Measurements from ENCODE around the gene EGFLAM. TPM values are rescaled to one million over a fixed set of nuclear protein-coding genes. Genes with fewer than 3 reads are reported as not detected.

Gene EGFLAM
- total and polyA plus RNA-seq, 2 experiments from 2014 or later = 0.24 to 1.9 TPM

GRCh38 chr5:38465061-38465460, 206.7 kb downstream of the EGFLAM start (continued):
- TF ChIP-seq, protein P1, sequence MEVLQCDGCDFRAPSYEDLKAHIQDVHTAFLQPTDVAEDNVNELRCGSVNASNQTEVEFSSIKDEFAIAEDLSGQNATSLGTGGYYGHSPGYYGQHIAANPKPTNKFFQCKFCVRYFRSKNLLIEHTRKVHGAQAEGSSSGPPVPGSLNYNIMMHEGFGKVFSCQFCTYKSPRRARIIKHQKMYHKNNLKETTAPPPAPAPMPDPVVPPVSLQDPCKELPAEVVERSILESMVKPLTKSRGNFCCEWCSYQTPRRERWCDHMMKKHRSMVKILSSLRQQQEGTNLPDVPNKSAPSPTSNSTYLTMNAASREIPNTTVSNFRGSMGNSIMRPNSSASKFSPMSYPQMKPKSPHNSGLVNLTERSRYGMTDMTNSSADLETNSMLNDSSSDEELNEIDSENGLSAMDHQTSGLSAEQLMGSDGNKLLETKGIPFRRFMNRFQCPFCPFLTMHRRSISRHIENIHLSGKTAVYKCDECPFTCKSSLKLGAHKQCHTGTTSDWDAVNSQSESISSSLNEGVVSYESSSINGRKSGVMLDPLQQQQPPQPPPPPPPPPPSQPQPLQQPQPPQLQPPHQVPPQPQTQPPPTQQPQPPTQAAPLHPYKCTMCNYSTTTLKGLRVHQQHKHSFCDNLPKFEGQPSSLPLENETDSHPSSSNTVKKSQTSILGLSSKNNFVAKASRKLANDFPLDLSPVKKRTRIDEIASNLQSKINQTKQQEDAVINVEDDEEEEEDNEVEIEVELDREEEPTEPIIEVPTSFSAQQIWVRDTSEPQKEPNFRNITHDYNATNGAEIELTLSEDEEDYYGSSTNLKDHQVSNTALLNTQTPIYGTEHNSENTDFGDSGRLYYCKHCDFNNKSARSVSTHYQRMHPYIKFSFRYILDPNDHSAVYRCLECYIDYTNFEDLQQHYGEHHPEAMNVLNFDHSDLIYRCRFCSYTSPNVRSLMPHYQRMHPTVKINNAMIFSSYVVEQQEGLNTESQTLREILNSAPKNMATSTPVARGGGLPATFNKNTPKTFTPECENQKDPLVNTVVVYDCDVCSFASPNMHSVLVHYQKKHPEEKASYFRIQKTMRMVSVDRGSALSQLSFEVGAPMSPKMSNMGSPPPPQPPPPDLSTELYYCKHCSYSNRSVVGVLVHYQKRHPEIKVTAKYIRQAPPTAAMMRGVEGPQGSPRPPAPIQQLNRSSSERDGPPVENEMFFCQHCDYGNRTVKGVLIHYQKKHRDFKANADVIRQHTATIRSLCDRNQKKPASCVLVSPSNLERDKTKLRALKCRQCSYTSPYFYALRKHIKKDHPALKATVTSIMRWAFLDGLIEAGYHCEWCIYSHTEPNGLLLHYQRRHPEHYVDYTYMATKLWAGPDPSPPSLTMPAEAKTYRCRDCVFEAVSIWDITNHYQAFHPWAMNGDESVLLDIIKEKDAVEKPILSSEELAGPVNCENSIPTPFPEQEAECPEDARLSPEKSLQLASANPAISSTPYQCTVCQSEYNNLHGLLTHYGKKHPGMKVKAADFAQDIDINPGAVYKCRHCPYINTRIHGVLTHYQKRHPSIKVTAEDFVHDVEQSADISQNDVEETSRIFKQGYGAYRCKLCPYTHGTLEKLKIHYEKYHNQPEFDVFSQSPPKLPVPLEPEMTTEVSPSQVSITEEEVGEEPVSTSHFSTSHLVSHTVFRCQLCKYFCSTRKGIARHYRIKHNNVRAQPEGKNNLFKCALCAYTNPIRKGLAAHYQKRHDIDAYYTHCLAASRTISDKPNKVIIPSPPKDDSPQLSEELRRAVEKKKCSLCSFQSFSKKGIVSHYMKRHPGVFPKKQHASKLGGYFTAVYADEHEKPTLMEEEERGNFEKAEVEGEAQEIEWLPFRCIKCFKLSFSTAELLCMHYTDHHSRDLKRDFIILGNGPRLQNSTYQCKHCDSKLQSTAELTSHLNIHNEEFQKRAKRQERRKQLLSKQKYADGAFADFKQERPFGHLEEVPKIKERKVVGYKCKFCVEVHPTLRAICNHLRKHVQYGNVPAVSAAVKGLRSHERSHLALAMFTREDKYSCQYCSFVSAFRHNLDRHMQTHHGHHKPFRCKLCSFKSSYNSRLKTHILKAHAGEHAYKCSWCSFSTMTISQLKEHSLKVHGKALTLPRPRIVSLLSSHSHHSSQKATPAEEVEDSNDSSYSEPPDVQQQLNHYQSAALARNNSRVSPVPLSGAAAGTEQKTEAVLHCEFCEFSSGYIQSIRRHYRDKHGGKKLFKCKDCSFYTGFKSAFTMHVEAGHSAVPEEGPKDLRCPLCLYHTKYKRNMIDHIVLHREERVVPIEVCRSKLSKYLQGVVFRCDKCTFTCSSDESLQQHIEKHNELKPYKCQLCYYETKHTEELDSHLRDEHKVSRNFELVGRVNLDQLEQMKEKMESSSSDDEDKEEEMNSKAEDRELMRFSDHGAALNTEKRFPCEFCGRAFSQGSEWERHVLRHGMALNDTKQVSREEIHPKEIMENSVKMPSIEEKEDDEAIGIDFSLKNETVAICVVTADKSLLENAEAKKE (CRISPR knock-in tag; IDR thresholded peaks at IDR 0.05) = no peak
- TF ChIP-seq, protein P2, sequence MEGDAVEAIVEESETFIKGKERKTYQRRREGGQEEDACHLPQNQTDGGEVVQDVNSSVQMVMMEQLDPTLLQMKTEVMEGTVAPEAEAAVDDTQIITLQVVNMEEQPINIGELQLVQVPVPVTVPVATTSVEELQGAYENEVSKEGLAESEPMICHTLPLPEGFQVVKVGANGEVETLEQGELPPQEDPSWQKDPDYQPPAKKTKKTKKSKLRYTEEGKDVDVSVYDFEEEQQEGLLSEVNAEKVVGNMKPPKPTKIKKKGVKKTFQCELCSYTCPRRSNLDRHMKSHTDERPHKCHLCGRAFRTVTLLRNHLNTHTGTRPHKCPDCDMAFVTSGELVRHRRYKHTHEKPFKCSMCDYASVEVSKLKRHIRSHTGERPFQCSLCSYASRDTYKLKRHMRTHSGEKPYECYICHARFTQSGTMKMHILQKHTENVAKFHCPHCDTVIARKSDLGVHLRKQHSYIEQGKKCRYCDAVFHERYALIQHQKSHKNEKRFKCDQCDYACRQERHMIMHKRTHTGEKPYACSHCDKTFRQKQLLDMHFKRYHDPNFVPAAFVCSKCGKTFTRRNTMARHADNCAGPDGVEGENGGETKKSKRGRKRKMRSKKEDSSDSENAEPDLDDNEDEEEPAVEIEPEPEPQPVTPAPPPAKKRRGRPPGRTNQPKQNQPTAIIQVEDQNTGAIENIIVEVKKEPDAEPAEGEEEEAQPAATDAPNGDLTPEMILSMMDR (conservative IDR thresholded peaks at IDR 0.05; ENCODE audit: low read depth in 2 of 2) = no peak
- TF ChIP-seq EZH2 (IDR thresholded peaks at IDR 0.05; ENCODE audit: low read depth, unreplicated experiment) = no peak

DNA sequence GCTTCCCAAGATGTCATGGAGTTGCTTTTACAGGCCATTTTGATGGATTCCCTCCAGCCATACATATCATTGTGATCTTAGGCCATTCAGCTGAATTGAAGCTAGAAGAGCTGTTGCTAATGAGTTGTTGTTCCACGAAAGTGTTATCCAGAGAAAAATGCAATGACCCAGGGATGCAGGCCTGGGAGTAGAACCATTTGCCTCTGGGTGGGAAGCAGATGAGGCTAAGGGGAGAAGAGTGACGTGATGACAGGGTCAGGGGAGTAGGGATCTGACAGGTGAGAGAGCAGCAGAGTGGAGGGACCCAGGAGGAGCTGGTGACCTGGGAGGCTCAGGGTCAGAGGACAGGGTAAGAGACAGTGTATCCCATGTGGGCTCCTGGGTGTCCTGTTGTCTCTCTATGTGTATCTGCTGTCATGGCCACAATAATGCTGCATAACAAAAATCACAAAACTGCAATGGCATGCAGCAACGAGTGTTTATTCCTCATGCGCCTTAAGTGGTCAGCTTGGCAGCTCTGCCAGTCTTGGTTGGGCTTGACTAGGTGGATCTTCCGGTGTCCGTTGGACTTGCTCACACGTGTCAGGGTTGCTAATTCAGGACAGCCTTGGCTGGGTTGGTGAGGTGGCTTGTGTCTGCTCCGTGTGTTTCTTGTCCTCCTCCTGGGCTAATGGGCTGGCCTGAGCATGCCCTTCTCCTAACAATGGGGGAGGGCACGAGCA, 207.5 kb downstream of the EGFLAM start:
- Histone ChIP-seq H3K9me2 (ENCODE audit: insufficient read depth) (no peaks in the 10 kb centered on the region; the same call in 1 of the 2 replicates), H2AFZ (no peak overlapping the region), H3K27ac (ENCODE audit: low read depth) (no peak overlapping the region), H3F3A (replicated peaks; ENCODE audit: low read depth) (no peaks in the 10 kb centered on the region), H3K27me3 (ENCODE audit: insufficient read depth) (no peaks in the 10 kb centered on the region), H4K20me1 (replicated peaks; ENCODE audit: insufficient read depth) (no peaks in the 10 kb centered on the region), H3K79me2 (replicated peaks; ENCODE audit: insufficient read depth) (no peaks in the 10 kb centered on the region), H3K36me3 (ENCODE audit: insufficient read depth) (no peaks in the 10 kb centered on the region), H3K4me1 (ENCODE audit: insufficient read depth) (no peaks in the 10 kb centered on the region), H3K4me3 (no peak overlapping the region), H3K4me2 (no peak overlapping the region)
- Mint-ChIP-seq H3K9me3 (no peaks in the 10 kb centered on the region), H3K27me3 (ENCODE audit: insufficient read depth, low read depth, poor library complexity) (peaks cover 4% of the 10 kb centered on the region), H3K36me3 (ENCODE audit: low read depth) (no peaks in the 10 kb centered on the region), H3K4me3 (no peak overlapping the region), H3K27ac (no peak overlapping the region), H3K4me1 (peaks cover 15% of the 10 kb centered on the region)
- ATAC-seq = no peak
- no peak for DNase-seq (ENCODE audit: low spot score)
- TF ChIP-seq, protein P3, sequence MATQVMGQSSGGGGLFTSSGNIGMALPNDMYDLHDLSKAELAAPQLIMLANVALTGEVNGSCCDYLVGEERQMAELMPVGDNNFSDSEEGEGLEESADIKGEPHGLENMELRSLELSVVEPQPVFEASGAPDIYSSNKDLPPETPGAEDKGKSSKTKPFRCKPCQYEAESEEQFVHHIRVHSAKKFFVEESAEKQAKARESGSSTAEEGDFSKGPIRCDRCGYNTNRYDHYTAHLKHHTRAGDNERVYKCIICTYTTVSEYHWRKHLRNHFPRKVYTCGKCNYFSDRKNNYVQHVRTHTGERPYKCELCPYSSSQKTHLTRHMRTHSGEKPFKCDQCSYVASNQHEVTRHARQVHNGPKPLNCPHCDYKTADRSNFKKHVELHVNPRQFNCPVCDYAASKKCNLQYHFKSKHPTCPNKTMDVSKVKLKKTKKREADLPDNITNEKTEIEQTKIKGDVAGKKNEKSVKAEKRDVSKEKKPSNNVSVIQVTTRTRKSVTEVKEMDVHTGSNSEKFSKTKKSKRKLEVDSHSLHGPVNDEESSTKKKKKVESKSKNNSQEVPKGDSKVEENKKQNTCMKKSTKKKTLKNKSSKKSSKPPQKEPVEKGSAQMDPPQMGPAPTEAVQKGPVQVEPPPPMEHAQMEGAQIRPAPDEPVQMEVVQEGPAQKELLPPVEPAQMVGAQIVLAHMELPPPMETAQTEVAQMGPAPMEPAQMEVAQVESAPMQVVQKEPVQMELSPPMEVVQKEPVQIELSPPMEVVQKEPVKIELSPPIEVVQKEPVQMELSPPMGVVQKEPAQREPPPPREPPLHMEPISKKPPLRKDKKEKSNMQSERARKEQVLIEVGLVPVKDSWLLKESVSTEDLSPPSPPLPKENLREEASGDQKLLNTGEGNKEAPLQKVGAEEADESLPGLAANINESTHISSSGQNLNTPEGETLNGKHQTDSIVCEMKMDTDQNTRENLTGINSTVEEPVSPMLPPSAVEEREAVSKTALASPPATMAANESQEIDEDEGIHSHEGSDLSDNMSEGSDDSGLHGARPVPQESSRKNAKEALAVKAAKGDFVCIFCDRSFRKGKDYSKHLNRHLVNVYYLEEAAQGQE (IDR thresholded peaks at IDR 0.05; ENCODE audit: unreplicated experiment) = no peak
- TF ChIP-seq ZNF331 (CRISPR knock-in tag; IDR thresholded peaks at IDR 0.05; ENCODE audit: low read depth) (no peak), STAT1 (IDR thresholded peaks at IDR 0.05; ENCODE audit: unreplicated experiment) (no peak), EZH2 (IDR thresholded peaks at IDR 0.05; ENCODE audit: low read depth, unreplicated experiment) (no peak), JUNB (IDR thresholded peaks at IDR 0.05; ENCODE audit: unreplicated experiment) (no peak), ETS1 (IDR thresholded peaks at IDR 0.05) (no peak), NANOG (IDR thresholded peaks at IDR 0.05; ENCODE audit: borderline replicate concordance) (no peak)

All from GM23338 (cell line).